Neuronal stem cell (in vitro differentiated cells): ENCODE measurements around the gene SEL1L.
A peak's percentile ranks its signal among the peaks of the same experiment; 100 is the strongest.

Experiments used
- DNase-seq: peaks from one replicate; pipeline ENCODE4 v3.0.0-alpha.2; 2013; ENCODE audit warnings: low spot score
- H2AFZ ChIP-seq: one replicate; pipeline ENCODE4 v1.6.1; 2013; ENCODE audit warnings: mild to moderate bottlenecking, low read length, inconsistent platforms
- H2AK5ac ChIP-seq: 2 replicates; pipeline ENCODE4 v1.6.1; 2013; ENCODE audit warnings: low read depth, mild to moderate bottlenecking, inconsistent platforms, low read length, moderate library complexity, mixed read lengths
- H2BK120ac ChIP-seq: 2 replicates; pipeline ENCODE4 v1.6.1; 2013; ENCODE audit warnings: low read depth, mild to moderate bottlenecking, inconsistent platforms, low read length, moderate library complexity, mixed read lengths
- H2BK12ac ChIP-seq: one replicate; pipeline ENCODE4 v1.6.1; 2013; ENCODE audit warnings: low read length, inconsistent platforms
- H2BK15ac ChIP-seq: 2 replicates; pipeline ENCODE4 v1.6.1; 2013; ENCODE audit warnings: mild to moderate bottlenecking, low read length, inconsistent platforms, mixed read lengths
- H2BK5ac ChIP-seq: one replicate; pipeline ENCODE4 v1.6.1; 2013; ENCODE audit warnings: inconsistent platforms, mild to moderate bottlenecking, low read length, moderate library complexity
- H3K14ac ChIP-seq: one replicate; pipeline ENCODE4 v1.6.1; 2013; ENCODE audit warnings: low read length, inconsistent platforms
- H3K18ac ChIP-seq: 2 replicates; pipeline ENCODE4 v1.6.1; 2013; ENCODE audit warnings: low read length, inconsistent platforms
- H3K23ac ChIP-seq: 2 replicates; pipeline ENCODE4 v1.6.1; 2013; ENCODE audit warnings: low read depth, mild to moderate bottlenecking, mixed read lengths, low read length, inconsistent platforms; ENCODE audit not compliant: poor library complexity
- H3K27ac ChIP-seq: replicated peaks from 3 replicates; pipeline ENCODE4 v1.5.1; 2013; ENCODE audit warnings: low read length, inconsistent platforms
- H3K27me3 ChIP-seq, 3 experiments: 2 replicates each; pipeline ENCODE4 v1.6.1; 2013; ENCODE audit warnings: low read length in 3 of 3, mild to moderate bottlenecking in 2 of 3, inconsistent platforms in 1 of 3, low read depth in 1 of 3, mixed read lengths in 1 of 3, moderate library complexity in 1 of 3; ENCODE audit not compliant: control insufficient read depth in 3 of 3, insufficient read depth in 3 of 3
- H3K36me3 ChIP-seq, 2 donors: replicated peaks in 1 of 2; 2 replicates each; pipeline ENCODE4 v1.6.1; 2013; ENCODE audit warnings: low read length in 2 of 2; ENCODE audit not compliant: control insufficient read depth in 2 of 2, insufficient read depth in 2 of 2
- H3K4ac ChIP-seq: 2 replicates; pipeline ENCODE4 v1.6.1; 2013; ENCODE audit warnings: inconsistent platforms, mild to moderate bottlenecking, low read length, moderate library complexity
- H3K4me1 ChIP-seq, 2 donors: 1 replicate in 1 of 2; 2 replicates in 1 of 2; pipeline ENCODE4 v1.6.1; 2013; ENCODE audit warnings: low read length in 2 of 2, low read depth in 1 of 2; ENCODE audit not compliant: control insufficient read depth in 2 of 2, insufficient read depth in 1 of 2
- H3K4me2 ChIP-seq: one replicate; pipeline ENCODE4 v1.6.1; 2013; ENCODE audit warnings: mild to moderate bottlenecking, low read length, inconsistent platforms; ENCODE audit not compliant: insufficient read depth, poor library complexity, severe bottlenecking
- H3K4me3 ChIP-seq, 2 donors: 2 replicates each; pipeline ENCODE4 v1.5.1; 2013; ENCODE audit warnings: low read length in 2 of 2, mild to moderate bottlenecking in 2 of 2, inconsistent platforms in 1 of 2, moderate library complexity in 1 of 2
- H3K79me1 ChIP-seq: one replicate; pipeline ENCODE4 v1.6.1; 2013; ENCODE audit warnings: low read depth, mild to moderate bottlenecking, inconsistent platforms, low read length, moderate library complexity
- H3K9ac ChIP-seq: one replicate; pipeline ENCODE4 v1.6.1; 2013; ENCODE audit warnings: mild to moderate bottlenecking, low read depth, low read length, inconsistent platforms; ENCODE audit not compliant: poor library complexity
- H3K9me3 ChIP-seq, 2 donors: replicated peaks in 1 of 2; 2 replicates each; pipeline versions ENCODE3 to v1.6.1; 2013; ENCODE audit warnings: low read length in 2 of 2, mild to moderate bottlenecking in 2 of 2, inconsistent platforms in 1 of 2, low read depth in 1 of 2, mixed read lengths in 1 of 2, moderate library complexity in 1 of 2; ENCODE audit not compliant: control insufficient read depth in 2 of 2, insufficient read depth in 1 of 2
- H4K8ac ChIP-seq: one replicate; pipeline ENCODE4 v1.6.1; 2013; ENCODE audit warnings: low read depth, mild to moderate bottlenecking, inconsistent platforms, low read length, moderate library complexity
- H4K91ac ChIP-seq: one replicate; pipeline ENCODE4 v1.6.1; 2013; ENCODE audit warnings: low read length, low read depth, mild to moderate bottlenecking, inconsistent platforms; ENCODE audit not compliant: poor library complexity
- WGBS, 2 donors: extraction: QIAGEN DNeasy Blood & Tissue Kit; methylation state at CpG; one replicate each; pipeline ENCODE4 v1.1.7; 2013; ENCODE audit warnings: missing lambda C conversion rate in 2 of 2, mixed read lengths in 1 of 2; ENCODE audit not compliant: insufficient read length in 2 of 2, insufficient replicate concordance in 1 of 2; ENCODE audit errors: extremely low coverage in 2 of 2; 5-methylcytosine and 5-hydroxymethylcytosine counted together

The SEL1L gene

GRCh38 chr14:81529391-81529790, 4.3 kb downstream of the SEL1L start:
- no peak overlapping the region for H2BK5ac ChIP-seq

GRCh38 chr14:81525129-81525528, 8.5 kb downstream of the SEL1L start:
- Histone ChIP-seq H2AFZ (no peak overlapping the region), H2BK120ac (no peak overlapping the region), H3K23ac (no peak overlapping the region), H3K27me3 (no peaks in the 10 kb centered on the region), H3K4me3 (no peak overlapping the region), H3K9me3 (no peaks in the 10 kb centered on the region), H4K8ac (no peak overlapping the region), H2BK12ac (no peak overlapping the region), H3K4ac (no peak overlapping the region), H3K9ac (no peak overlapping the region), H3K18ac (no peak overlapping the region), H3K27ac (no peak overlapping the region), H3K36me3 (peaks cover 8 to 63% of the 10 kb centered on the region in 2 donors), H2BK15ac (no peak overlapping the region), H2AK5ac (no peak overlapping the region), H3K4me2 (no peak overlapping the region), H3K79me1 (no peaks in the 10 kb centered on the region), H3K4me1 (peaks cover 0 to 5% of the 10 kb centered on the region in 2 donors), H4K91ac (no peak overlapping the region), H3K14ac (no peak overlapping the region), H2BK5ac (no peak overlapping the region)
- no CpG with 5 or more reads among the region's 1 CpG for WGBS, 2 donors
- no peak for DNase-seq

More at GRCh38 chr14:81529391-81529790, 4.3 kb downstream of the SEL1L start:
- Histone ChIP-seq H3K4me2 (no peak overlapping the region), H2AFZ (no peak overlapping the region), H2BK12ac (no peak overlapping the region), H4K91ac (no peak overlapping the region), H4K8ac (no peak overlapping the region), H3K79me1 (no peaks in the 10 kb centered on the region), H2BK15ac (no peak overlapping the region), H3K27me3 (no peaks in the 10 kb centered on the region), H3K23ac (no peak overlapping the region), H3K4me1 (no peaks in the 10 kb centered on the region), H3K14ac (no peak overlapping the region), H3K4me3 (no peak overlapping the region), H2BK120ac (no peak overlapping the region), H3K36me3 (peaks cover 4 to 28% of the 10 kb centered on the region in 2 donors), H3K9ac (no peak overlapping the region), H2AK5ac (no peak overlapping the region), H3K9me3 (no peaks in the 10 kb centered on the region), H3K4ac (no peak overlapping the region), H3K27ac (no peak overlapping the region), H3K18ac (no peak overlapping the region)
- no CpG with 5 or more reads among the region's 2 CpGs for WGBS, 2 donors
- DNase-seq = no peak

- no peak overlapping the region for H3K4me3 ChIP-seq
- no peaks in the 10 kb centered on the region for H3K79me1 ChIP-seq
- peaks cover 8 to 72% of the 10 kb centered on the region in 2 donors for H3K36me3 ChIP-seq
Observed at GRCh38 chr14:81523616-81524015, 10.0 kb downstream of the SEL1L start.

GRCh38 chr14:81523016-81523415, 10.6 kb downstream of the SEL1L start:
- no peak overlapping the region for H2AFZ ChIP-seq
- H3K4me1 ChIP-seq = peaks cover 0 to 5% of the 10 kb centered on the region in 2 donors
- no peak overlapping the region for H2AK5ac ChIP-seq
- no peak overlapping the region for H4K8ac ChIP-seq
- H4K91ac ChIP-seq = no peak overlapping the region
- no peak overlapping the region for H3K9ac ChIP-seq
- DNase-seq = no peak
- H2BK5ac ChIP-seq = no peak overlapping the region
- no peak overlapping the region for H2BK12ac ChIP-seq
- no CpG with 5 or more reads among the region's 4 CpGs for WGBS, 2 donors
- no peak overlapping the region for H2BK15ac ChIP-seq
- H3K4me2 ChIP-seq = no peak overlapping the region
- no peak overlapping the region for H3K14ac ChIP-seq
- H2BK120ac ChIP-seq = no peak overlapping the region
- H3K36me3 ChIP-seq = peaks cover 8 to 75% of the 10 kb centered on the region in 2 donors
- H3K27me3 ChIP-seq = no peaks in the 10 kb centered on the region
- H3K4me3 ChIP-seq = no peak overlapping the region
- no peak overlapping the region for H3K27ac ChIP-seq
- H3K9me3 ChIP-seq = no peaks in the 10 kb centered on the region
- H3K4ac ChIP-seq = no peak overlapping the region
- no peak overlapping the region for H3K23ac ChIP-seq
- no peaks in the 10 kb centered on the region for H3K79me1 ChIP-seq
- no peak overlapping the region for H3K18ac ChIP-seq

More at GRCh38 chr14:81523616-81524015, 10.0 kb downstream of the SEL1L start:
- Histone ChIP-seq H3K23ac (no peak overlapping the region), H3K27ac (no peak overlapping the region), H2BK15ac (no peak overlapping the region), H2AK5ac (no peak overlapping the region), H3K9me3 (no peaks in the 10 kb centered on the region), H4K91ac (no peak overlapping the region), H2BK12ac (no peak overlapping the region), H3K14ac (no peak overlapping the region), H3K4me1 (peaks cover 0 to 5% of the 10 kb centered on the region in 2 donors), H4K8ac (no peak overlapping the region), H3K9ac (peak overlapping the region; percentile 50), H3K18ac (no peak overlapping the region), H3K4ac (no peak overlapping the region), H2BK120ac (no peak overlapping the region), H3K27me3 (no peaks in the 10 kb centered on the region), H2BK5ac (no peak overlapping the region), H2AFZ (no peak overlapping the region), H3K4me2 (no peak overlapping the region)
- DNase-seq = no peak
- no CpG with 5 or more reads among the region's 2 CpGs for WGBS, 2 donors
